NCI-H187 (cell line): ENCODE results near the gene ARL14EP.

Experiments used
- DNase-seq, 2 experiments: peaks; one replicate each; lab custom pipeline; 2025; lab: John Stamatoyannopoulos, UW

Gene ARL14EP

GRCh38 chr11:30381879-30382278 lies 59.0 kb downstream of the ARL14EP start:
- no peak for DNase-seq
